CD4-positive, alpha-beta T cell treated with Interleukin-15 for 4 hours (primary cell): ENCODE results near the gene ARHGEF10L.

Experiments
- DNase-seq: peaks from one replicate; pipeline ENCODE4 v3.0.0-alpha.2; 2020; ENCODE audit warnings: low spot score

ARHGEF10L gene

DNA sequence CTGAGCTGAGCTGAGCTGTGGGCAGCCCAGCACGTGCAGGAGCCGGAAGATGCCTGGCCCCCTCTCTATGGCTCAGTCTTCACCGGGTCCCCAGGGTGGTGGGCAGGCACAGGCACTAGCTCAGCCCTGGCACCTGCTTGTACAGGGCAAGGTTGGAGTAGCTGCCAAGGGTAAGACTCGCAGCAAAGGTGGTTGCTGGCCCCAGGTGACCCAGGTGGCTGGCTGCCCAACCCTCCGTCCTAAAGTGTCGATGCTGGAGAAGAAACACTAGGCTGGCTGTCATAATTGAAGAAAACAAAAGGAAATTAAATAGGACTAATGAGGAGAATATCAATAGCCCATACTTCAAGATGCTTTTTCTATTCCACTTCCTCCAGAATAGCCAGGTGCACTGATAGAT is 138.5 kb downstream of the ARHGEF10L start:
- DNase-seq = no peak

DNA sequence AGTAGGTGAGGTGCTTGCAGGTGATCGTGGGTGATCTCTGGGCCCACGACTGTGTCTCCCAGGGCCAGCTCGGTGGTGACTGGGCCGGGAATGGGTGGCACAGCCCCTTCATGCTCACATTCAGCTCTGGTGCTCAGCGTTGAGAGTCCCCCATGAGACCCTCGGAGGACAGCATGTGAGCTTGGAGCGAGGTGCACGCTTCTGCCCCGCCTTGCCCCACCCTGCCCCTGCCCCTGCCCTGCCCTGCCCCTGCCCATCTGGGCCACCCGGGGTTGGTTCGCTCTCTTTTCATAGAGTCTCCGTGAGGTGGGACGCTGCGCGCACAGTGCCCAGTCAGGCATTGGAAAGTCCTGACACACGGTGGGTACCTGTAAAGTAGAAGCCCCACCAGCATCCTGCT is 140.4 kb downstream of the ARHGEF10L start:
- DNase-seq = no peak

DNA sequence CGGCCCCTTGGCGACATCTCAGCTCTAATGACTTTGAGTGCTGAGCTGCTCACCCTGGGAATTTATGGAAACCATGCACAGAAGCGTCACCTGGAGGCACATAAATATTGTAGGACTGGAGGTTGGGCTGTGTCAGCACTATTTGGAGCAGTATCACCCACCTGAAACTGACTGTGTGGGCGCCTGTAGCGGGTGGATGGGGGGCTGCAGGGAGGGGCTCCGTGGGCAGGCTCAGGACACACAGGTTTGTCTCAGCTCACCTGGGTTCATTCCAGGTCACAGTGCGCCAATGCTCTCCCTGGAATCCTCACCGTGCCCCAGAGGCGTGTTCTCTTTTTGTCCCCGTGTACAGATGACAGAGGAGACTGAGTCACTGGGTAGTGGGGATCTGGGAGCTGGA is 140.8 kb downstream of the ARHGEF10L start:
- DNase-seq = no peak

DNA sequence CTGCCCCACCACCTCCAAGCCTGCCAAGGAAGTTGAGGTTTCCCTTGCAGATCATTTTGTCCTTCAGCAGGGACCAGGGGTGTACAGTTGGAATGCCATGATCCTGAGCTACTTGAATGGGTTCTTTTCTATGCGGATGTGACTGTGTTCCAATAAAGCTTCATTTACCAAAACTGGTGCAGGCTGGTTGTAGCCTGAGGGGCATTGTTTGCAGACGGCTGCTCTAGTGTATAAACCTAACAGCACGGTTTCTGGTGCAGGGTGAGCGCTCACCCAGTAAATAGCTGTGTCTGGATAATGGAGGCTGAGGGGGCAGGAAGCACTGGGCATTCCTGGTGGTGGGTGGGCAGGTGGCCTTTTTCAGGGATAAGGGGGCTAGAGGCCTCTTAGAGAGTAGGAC is 142.9 kb downstream of the ARHGEF10L start:
- no peak for DNase-seq

DNA sequence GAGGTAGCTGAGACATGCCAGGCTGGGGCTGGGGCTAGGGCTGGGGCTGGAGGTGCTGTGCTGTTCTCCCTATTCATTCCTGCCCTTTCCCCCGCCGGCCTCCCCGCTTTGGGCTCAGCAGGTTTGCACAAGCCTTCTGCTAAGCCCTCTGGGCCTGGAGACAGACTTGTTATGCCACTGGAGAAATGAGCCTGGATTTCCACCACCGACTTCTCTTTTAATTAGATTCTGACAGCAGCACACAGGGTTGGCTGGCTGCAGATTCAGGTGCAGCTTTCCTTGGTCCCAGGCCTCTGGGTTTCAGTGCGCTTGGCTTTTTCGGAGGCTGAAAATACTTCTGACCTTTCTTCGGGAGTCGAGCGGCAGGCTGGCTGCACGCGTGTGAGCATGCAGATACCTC is 144.1 kb downstream of the ARHGEF10L start:
- DNase-seq = no peak

DNA sequence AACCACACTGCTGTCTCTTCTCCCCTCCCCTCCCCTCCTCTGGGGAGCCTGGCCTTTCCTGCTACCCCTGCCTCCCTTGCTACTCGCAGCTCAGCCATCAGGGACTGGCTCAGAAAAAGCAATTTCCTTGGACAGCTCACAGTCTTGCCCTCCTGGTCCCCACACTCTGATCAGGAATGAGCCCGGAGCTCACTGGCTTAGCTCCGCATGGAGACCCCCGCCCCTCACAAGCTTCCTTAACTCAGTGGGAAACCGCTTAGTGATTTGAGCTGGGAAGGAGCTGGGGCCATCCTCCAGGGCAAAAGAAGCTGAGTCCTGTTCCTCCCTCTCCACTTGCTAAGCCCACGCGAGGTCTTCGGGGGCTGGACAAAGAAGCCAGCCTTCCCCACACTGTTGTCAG is 145.3 kb downstream of the ARHGEF10L start:
- DNase-seq = no peak

DNA sequence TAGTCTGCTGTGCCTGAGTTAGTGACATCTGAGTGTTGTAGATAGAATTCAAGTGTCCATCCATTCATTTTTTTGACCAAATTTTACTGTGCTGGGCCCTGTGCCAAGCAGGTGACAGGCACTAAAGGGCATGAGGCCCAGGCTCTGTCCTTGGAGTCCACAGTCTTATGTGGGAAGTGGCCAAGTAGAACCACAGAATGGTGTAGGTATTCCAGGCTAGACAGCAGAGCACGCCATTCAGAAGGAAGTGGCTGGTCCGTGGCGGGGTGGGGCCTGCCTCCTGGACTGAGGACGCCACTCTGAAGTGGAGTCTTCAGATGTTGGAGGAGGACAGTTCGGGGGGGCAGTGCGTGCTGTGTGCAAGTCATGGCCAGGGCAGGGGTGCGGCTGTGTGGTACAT is 146.8 kb downstream of the ARHGEF10L start:
- no peak for DNase-seq

DNA sequence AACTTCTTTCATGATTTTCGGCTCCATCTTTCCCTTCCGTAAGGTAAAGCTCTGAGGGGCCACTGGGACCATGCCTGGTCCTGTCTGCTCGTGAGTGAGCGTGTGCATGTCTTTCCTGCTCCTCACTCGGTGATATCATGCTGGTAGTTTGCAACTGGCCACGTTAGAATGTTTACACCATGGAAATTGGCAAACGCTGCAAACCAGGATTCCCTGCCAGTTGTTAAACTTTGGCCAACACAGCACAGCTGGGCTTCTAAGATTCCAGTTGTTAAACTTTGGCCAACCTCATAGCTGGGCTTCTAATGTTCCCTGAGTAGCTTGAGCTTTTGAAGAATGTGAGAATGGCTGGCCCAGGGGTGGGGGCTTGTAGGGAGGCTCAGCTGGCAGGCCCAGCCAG is 147.6 kb downstream of the ARHGEF10L start:
- DNase-seq = no peak

DNA sequence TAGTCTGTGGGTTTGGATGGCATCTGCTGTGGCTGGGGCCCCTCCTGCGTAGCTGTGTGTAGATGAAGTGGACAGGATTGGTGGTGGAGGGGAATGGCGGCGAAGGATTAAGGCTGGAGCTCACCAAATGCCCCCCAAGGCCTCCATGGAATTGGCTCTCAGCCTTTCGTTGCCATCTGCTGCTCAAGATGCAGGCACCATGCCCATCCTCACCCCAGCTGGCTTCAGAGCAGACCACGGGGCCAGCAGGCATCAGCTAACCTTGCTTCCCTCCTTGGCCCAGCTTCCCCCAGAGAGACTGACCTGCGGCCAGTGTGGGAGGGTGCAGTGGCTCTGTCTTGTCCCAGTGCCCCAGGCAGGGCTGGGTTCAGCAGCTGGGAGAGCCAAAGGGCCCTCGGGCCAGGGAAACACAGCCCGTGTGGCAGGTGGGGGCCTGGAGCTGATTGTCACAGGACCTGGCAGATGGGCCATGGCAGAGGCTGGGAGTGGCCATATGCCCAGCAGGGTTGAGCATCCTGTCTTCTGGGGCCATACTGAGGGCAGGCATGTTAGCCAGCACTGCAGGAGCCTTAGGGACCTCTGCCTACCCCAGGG is 148.8 kb downstream of the ARHGEF10L start:
- no peak for DNase-seq

DNA sequence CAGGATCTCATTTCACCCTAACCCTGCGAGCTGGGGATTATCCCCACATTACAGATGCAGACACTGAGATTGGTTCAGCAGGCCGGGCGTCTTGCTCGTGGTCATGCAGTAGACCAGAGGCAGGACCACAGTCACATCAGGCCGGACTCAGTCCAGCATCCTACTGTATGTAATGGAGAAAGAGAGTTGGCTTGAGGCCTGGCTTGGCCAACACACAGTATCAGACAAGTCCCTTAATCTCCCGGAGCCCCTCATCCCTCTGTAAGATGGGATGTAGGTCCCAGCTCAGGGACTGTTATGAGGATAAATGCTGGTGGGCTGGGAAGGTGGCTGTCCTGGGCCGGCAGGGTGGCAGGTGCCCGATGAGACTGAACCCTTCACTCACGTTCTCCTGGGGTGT is 149.5 kb downstream of the ARHGEF10L start:
- no peak for DNase-seq

DNA sequence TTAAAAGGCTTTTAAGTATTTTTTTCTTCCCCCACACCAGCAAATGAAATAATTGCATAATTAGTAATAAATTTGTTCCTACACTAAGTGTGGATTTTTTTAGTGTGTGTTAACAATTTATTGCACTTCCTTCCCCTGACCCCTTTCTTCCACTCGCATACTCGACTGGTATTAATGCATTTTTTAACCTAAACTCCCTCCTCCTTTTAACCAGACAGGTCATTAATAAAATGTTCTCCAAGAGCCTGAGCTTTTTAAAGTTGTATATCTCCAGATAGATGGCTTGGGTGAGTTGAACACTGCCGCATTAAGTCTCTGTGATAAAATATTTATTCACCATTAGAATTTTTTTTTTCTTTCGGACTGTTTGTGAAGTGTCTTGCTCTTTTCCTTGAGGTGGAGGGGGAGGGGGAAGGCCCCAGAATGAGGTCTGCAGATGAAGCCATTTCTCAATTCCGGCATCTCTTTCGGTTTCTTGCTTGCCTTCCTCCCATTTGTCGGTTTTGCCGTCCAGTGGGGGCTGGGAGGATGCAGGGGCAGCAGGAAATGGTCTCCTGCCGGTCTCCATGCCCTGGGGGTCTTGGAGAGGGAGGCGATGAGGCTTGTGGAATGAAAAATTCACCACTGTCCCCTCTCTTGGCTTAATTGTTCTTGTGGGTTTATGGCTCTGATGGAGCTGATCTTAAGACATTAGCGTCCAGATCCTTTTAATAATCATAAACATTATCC is 151.6 kb downstream of the ARHGEF10L start:
- no peak for DNase-seq

DNA sequence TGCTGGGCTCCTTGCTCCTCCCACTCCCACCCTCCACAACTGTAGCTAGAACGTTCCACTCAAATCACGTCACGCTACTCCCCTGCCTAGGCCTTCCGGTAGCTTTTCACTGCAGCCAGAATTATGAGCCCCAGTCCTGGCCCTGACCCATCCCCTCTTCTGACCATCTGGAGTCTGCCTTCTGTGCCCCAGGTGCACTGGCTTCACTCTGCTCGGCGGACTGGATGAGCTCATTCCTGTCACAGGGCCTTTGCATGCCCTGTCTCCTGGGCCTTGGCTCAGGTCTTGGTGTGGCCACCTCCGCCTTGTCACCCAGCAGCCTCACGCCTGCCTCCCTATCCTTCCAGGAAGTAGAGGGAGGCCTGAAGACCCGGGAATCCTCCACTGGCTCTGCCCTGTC is 153.1 kb downstream of the ARHGEF10L start:
- no peak for DNase-seq

DNA sequence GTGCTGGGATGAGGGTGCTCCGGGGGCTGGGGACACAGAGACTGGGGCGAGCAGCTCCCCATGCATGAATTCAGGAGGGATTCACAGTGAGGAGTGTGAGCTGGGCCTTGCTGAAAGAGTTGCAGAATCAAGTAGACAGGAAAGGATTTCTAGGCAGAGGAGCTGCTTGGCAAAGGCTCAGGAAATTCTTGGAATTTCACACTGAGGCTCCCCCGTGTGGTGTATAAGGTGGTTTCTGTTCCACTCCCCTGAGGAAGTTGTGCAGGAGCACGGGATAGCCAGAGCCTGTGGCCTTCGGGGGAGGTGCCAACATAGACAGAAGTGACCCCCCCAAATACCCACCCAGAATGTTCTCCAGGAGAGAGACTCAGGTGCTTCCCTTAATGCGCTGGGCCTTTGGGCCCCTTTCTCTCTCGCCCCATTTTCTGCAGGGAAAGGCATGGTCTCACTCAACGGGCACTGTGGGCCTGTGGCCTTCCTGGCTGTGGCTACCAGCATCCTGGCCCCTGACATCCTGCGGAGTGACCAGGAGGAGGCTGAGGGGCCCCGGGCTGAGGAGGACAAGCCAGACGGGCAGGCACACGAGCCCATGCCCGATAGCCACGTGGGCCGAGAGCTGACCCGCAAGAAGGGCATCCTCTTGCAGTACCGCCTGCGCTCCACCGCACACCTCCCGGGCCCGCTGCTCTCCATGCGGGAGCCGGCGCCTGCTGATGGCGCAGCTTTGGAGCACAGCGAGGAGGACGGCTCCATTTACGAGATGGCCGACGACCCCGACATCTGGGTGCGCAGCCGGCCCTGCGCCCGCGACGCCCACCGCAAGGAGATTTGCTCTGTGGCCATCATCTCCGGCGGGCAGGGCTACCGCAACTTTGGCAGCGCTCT is 157.2 kb downstream of the ARHGEF10L start:
- no peak for DNase-seq

DNA sequence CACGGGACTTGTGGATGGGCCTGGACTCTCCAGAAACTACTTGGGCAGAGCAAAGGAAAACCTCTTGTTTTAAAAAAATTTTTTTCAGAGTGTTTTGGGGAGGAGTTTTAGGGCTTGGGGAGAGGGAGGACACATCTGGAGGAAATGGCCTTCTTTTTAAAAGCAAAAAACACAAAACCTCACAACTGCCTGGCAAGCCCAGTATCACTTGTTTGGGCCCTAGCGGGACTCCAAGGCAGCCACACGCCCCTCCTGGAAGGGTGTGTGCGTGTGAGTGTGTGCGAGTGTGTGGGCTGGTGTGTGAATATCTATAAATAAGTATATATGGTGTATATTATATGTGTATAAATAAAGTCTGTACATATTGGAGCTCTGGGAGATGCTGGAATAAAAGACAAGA is 158.0 kb downstream of the ARHGEF10L start:
- no peak for DNase-seq

DNA sequence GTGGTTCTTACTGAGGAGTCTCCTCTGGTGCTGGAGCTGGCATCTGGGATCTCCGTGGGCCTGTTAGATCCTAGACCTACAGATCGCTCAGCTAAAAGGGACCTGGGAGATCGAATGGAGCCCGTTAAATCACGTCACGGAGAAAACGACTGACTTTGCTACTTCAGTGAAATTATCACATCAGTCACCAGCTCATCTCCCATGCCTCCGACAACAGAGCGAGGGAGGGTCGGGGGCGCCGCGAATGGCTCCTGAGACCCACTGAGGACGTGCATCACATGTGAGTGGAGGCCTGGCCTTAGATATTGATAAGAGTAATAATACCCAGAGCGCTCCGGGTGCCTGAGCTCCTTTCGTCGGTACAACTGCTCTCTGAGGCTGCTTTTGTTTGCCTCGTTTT is 160.1 kb downstream of the ARHGEF10L start:
- DNase-seq = no peak

DNA sequence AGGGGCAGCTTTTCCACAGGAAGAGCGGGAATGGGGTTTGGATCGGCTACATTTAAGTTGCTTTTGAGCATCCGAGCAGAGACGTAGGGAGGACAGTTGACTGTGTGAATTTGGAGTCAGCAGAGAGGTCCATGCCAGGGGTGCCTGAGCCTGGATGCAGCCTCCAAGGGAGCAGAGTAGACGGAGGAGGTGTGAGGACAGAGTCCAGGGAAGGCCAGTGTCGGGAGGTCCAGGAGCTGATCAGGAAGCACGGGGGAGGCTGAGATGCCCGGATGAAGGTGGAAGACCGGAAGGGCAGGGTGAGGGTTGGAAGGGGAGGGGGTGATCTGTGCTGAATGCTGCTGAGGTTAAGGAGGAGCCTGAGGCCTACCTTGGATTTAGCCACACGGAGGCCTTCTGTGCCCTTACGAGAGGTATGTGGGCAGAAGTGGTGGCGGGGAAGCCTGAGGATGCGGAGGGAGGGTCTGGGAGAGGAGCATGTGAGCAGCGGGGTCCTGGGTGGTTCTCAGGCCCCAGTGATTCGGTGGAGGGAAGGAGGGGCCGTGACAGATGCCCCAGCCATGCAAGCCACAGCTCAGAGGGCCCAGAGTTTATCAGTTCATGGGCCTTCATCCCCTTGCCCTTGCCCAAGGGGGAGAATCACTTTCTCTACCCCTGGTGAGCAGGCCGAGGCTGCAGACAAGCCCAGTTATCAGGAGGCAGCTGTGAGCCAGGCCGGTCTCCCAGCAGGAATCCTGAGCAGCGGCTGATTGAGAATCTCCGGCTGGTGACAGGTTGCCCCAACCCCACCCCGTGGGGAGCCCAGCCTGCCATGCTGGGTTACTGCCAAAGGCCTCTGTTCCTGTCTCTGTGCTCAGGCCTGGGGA is 161.7 kb downstream of the ARHGEF10L start:
- no peak for DNase-seq

DNA sequence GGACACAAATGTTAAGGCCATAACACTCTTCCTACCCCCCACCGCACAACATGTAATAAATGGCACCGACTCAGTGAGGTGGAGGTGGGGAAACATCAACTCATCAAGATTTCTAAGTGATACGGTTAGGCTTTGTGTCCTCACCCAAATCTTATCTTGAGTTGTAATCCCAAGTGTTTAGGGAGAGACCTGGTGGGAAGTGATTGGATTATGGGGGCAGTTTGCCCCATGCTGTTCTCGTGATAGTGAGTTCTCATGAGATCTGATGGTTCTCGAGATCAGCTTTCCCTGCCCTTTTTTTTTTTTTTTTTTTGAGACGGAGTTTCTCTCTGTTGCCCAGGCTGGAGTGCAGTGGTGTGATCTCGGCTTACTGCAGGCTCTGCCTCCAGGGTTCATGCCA is 164.7 kb downstream of the ARHGEF10L start:
- no peak for DNase-seq

DNA sequence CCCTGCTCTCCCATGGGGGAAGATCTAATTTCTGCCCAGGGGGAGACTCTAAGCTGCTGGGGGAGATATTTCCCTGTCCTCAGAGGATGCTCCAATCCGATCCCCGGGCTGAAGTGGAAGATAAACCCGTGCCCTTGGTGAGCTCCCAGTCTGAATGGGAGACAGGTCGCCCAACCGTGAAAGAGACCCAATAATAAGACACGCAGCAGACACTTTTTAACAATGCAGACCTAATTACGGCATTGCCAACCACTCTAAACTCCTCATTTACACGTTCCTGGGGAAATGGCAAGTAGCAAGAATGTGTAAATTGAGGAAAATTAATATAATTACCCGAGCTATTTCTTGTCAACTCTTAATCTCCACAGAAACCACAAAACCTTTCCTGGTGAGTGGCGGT is 166.9 kb downstream of the ARHGEF10L start:
- no peak for DNase-seq

DNA sequence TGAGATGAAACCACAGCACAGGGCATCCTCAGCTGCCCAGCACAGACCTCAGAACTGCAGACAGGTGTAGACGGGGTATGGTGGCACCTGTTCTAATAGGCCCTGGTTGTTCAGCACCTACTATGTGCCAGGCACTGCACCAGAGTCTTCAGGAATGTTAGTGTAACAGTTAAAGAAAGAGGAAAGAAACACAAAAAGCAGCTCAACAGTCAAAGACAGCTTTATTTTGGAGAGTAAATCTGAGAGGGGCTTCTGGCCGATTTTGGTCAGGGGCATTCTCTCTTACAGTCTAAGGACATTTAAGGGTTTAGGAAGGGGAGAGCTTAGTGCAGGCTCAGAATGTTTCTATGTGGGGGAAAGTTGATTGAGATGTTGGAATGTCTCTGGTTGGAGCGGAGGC is 170.5 kb downstream of the ARHGEF10L start:
- no peak for DNase-seq

DNA sequence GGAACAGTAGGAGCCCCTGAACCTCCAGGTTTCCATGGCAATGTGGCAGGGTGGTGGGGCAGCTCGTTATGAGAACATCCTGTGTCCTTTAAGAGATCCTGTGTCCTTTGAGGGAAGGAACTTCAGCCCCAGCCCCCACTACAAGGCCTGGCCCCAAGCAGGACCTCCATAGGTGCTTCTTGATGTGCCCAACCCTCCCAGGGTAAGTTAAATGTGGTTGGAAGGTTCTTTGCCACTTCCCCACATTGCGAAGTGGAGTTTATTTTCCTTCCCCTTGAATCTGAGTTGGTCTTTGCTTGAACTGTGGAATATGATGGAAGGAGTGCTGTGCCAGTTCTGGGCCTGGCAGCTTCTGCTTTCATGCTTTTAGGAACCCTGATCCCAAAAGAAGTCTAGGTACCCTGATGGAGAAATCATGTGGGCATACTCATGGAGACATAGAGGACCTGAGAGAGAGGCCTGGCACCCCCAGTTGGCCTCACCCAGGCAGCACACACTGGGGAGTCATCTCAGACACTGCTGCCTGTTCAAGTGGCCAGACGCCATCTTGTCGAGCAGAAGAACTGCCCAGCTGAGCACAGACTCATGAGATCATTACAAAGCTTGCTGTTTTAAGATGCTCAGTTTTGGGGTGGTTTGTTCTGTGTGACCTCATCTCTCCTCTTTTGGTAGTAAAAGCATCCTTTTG is 171.5 kb downstream of the ARHGEF10L start:
- no peak for DNase-seq

DNA sequence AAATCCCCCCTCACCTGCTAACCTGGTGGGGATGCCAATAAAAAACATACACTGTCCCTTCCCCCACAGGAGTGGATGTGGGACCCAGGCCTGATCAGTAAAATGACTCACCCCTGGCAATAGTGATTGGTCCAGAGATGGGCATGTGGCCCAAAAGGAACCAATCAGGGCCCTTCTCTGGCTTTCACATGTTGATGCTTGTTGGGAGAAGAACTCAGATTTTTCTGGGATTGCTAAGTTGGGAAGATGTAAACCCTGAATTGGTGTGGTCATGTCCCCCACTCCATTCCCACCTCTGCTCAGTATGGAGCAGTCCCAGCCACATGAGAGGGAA is 172.0 kb downstream of the ARHGEF10L start:
- DNase-seq = no peak

DNA sequence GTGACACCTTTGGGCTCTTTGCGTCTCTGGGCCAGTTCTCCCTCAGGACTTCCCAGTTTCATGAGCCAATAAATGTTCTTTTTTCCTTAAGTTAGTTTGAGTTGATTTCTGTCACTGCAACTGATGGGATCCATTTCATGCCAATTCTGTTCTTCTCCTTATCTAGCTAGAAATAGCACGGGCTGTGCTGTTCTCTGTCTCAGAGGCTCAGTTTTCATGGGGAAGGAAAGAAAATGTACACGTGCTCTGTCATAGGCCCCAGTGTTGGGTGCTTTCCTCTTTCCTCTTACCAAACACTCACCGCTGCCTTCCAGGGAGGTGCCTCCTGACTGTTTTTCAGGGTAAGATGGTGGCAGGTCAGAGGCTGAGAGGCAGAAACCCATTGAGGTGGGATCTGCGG is 172.4 kb downstream of the ARHGEF10L start:
- DNase-seq = no peak
